Measurements from ENCODE around the gene PSME2.

GRCh38 chr14:24162093-24162492, 15.7 kb upstream of the PSME2 start:
- no peak for TF ChIP-seq JUND (IDR thresholded peaks at IDR 0.05; ENCODE audit: borderline replicate concordance, low read depth, low read length)
- TF ChIP-seq JUND (tag; IDR thresholded peaks at IDR 0.05; ENCODE audit: borderline replicate concordance, low read depth, low read length), result no peak
- no peak for TF ChIP-seq CTCF (IDR thresholded peaks at IDR 0.05 in 2 of 3, conservative IDR thresholded peaks at IDR 0.05 in 1 of 3; ENCODE audit: insufficient read depth in 2 of 3, low read depth in 1 of 3, low read length in 3 of 3)
- TF ChIP-seq ZNF274 (IDR thresholded peaks at IDR 0.05; ENCODE audit: borderline replicate concordance, low read depth, low read length), result no peak
- TF ChIP-seq ZFP36 (IDR thresholded peaks at IDR 0.05; ENCODE audit: low read depth, low read length, partially characterized antibody), result no peak
- no peak for TF ChIP-seq ZNF431 (CRISPR knock-in tag; IDR thresholded peaks at IDR 0.05)
- no peak for TF ChIP-seq FOS (IDR thresholded peaks at IDR 0.05; ENCODE audit: extremely low read depth, insufficient read length)

All from K562 (cell line).